SH-SY5Y (cell line): ENCODE data around the gene ITPKC.

Experiments used
- GATA2 ChIP-seq: IDR thresholded peaks from 2 replicates; pipeline ENCODE4 v1.6.1; 2011; ENCODE audit warnings: mild to moderate bottlenecking, low read depth, low read length
- GATA3 ChIP-seq: IDR thresholded peaks from 2 replicates; pipeline ENCODE4 v1.6.1; 2011; ENCODE audit warnings: low read depth, mild to moderate bottlenecking, low read length, moderate library complexity

- TF ChIP-seq GATA3 (no peak), GATA2 (no peak)
Measured at GRCh38 chr19:40713939-40714338, 3.0 kb upstream of the ITPKC start.
